ENCODE measurements around the gene HHATL.

HHATL gene

DNA sequence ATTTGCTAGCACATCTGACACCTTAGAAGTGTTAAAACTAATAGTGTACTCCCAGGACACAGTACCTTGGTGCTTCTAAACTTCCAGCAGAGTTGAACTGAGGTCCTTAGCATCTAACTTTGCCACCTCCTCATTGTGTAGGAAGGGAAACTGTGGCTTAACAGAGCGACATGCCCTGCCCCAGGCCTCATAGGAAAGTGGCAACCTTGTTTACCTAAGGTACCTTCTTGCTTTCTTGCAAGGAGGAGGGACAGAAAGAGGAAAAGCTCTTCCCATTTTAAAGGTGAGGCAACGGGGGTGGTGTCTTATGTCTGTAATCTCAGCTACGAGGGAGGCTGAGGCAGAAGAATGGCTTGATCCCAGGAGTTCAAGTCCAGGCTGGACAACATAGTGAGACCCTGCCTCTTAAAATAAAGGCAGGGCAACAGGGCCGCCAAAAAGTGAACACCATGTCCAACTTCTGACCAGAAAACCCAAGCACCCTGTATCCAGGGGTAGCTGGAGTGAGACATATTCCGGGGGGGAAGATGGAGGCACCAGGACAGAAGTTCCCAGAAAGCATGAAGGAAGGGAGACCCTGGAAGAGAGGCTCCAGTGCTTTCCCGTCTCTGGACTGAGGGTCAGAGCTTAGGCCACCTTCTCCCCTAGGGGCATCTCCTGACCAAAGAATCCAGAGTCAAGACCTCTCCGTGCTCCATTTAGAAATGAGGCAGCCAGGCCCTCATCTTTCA, 17.8 kb downstream of the HHATL start:
- no peak for DNase-seq (ENCODE audit: low spot score)

DNA sequence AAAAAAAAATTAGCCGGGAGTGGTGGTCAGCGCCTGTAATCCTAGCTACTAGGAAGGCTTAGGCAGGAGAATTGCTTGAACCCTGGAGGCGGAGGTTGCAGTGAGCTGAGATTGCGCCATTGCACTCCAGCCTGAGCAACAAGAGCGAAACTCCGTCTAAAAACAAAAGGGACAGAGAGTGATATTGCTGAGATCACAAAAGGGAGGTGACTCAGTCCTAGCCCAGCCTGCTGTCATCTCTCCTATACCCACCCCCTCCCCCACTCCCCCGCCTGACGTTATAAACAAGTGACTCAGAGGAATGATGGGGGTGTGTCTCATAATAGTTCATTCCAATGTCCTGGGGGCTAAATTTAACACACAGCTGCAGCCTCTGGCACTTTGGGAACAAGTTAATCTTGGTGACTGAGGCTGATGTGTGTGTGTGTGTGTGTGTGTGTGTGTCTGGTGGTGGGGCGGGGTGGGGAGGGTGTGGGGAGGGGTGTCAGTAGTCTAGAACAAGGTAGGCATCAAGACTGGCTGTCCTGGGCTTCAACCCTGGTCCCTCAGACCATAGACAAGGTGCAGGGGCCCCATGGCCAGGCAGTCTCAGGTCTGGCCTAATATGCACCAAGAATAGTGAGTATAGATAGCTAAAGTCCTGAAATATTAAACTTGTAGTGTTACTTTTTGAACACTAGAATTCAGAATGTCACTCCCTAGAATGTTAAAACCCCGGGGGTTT, 18.6 kb downstream of the HHATL start:
- peak; percentile 97 for DNase-seq (ENCODE audit: low spot score)

DNA sequence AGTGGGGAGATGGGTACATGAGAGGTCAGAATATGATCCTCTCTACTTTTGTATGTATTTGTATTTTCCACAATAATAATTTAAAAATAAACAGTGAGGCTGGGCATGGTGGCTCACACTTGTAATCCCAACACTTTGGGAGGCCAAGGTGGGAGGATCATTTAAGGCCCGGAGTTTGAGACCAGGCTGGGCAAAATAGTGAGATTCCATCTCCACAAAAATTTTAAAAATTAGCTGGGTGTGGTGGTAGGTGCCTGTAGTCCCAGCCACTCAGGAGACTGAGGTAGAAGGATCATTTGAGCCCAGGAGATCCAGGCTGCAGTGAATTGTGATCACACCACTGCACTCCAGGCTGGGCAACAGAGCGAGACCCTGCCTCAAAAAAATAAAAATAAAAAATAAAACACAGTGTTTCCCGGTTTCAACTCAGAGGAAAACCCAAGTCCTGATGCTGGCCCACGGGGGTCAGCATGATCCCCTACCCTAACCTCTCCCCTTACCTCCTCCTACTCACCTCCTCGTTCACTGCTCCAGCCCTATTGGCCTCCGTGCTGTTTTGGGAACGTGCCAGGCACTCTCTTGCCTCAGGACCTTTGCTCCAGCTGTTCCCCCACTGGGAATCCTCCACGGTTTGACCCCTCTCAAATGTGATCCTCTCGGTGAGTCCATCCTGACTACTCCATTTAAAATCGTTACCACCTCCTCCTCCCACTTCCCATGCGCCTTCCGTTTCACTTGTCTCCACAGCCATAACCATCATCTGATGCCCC, 20.1 kb downstream of the HHATL start:
- no peak for DNase-seq (ENCODE audit: low spot score)

DNA sequence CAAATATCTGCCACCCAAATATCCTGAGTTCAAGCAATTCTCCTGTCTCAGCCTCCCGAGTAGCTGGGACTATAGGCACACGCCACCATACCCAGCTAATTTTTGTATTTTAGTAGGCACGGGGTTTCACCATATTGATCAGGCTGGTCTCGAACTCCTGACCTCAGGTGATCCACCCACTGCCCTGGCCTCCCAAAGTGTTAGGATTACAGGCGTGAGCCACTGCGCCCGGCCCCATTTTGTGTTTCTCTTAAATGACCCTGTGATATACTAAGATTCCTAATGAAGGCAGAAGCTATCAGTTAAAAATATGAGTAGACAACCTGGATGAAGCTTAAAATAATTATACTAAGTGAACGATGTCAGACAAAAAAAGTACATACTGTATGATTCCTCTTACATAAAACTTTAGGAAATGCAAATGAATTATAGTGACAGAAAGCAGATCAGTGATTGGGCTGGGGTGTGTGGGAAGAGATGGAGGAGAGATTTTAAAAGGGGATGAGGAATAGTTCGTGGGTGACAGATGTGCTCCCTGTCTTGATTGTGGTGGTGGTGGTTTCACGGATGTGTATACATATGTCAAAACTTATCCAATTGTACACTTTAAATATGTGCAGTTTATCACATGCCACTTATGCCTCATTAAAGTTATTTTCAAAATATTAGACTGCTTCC, 21.1 kb downstream of the HHATL start:
- DNase-seq (ENCODE audit: low spot score), result no peak

DNA sequence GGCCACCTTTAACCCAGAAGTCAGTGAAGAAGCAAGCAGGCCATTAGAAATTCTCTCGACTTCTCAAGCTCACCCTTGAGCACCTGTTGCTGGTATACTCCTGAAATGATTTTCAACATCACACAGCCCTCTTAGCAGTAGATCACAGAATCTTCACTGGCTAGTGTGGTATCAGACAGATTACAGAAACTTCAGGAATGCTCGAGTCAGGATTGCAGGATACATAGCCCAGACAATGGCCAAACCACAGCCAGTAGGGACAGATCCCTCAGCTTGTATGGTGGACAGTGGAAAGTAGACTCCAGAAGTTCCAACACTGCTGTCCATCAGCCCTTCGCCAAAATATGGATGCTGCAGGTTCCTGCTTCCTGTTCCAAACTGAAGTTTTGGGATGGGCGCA, 21.8 kb downstream of the HHATL start:
- DNase-seq (ENCODE audit: low spot score), result no peak

DNA sequence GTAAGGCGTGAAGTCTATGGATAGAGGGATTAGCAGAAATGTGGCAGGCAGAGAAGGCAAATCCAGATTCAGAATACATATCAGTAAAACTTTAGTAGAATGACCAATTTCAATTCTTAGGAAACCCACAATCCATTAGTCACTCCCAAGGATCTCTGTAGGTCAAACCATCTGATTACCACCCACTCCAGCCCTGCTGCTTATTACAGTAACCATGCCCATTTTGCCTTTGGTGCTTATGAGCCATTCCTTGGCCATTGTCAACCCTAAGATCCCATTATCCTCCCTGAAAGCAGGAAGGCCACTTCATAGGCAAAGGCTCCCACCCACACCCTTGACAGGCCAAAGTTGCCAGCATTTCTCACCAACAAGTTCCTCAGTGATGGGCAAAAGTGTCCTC, 22.3 kb downstream of the HHATL start:
- no peak for DNase-seq (ENCODE audit: low spot score)

DNA sequence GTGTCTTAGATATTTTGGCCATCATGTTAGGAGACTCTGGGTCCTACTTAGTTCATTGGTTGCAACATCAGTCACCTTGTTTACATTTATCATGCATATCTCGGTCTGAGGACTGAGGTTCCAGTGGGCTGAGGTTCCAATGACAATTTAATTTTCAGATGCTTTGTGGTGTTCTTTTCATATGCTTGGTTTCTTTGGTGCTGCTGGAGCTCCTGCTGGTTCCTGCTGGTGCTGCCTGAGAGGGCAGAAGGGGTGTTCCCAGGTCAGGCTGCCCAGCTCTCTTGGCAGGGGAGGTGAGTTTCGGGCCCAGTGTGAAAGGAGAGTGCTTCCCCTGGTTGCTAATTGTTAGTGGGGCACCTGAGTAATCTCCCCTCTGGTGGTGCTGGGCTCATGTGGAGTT, 24.2 kb downstream of the HHATL start:
- no peak for DNase-seq (ENCODE audit: low spot score)

DNA sequence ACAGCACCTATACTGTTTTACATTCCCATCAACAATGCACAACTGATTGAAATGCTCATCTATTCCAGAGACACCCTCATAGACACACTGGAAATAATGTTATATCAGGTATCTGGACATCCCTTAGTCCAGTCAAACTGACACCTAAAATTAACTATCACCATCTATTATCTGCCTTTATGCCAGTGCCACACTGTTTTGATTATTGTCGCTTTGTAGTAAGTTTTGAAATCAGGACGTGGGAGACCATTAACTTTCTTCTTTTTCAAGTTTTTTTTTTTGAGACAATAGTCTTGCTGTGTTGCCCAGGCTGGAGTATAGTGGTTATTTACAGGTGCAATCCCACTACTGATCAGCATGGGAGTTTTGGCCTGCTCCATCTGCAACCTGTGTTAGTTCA, 26.7 kb downstream of the HHATL start:
- DNase-seq (ENCODE audit: low spot score), result no peak

DNA sequence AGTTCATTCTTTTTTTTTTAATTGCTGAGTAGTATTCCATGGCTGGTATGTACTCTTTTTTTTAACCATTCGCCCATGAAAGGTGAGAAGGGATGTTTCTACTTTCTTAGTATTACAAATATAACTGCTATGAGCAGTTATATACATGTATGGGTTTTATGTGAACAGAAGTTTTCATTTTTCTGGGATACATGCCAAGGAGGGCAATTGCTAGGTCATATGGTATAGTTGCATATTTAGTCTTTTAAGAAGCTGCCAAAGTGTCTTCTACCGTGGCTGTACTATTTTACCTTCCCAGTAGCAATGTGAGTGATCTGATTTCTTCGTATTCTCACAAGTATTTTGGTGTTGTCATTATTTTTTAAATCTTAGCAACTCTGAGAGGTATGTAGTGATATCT, 28.5 kb downstream of the HHATL start:
- DNase-seq (ENCODE audit: low spot score), result no peak

DNA sequence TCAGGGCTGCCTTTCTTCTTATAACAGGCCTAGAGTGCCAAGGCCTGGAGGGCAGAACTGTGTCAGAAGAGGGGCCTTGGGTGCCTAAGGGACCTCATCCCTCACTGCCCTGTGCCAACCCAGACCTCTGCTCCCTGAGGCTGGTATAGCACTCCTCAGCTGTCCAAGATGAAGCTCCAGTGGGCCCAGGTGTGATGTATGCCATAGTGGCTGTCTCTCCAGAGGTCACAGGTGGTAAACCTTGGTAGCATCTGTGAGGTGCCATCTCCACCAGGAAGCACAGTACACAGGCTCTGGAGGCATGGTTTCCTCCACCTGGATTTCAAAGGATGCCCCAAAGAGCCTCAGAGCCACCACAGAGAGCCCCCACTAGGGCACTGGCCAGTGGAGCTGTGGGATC, 29.5 kb downstream of the HHATL start:
- no peak for DNase-seq (ENCODE audit: low spot score)

DNA sequence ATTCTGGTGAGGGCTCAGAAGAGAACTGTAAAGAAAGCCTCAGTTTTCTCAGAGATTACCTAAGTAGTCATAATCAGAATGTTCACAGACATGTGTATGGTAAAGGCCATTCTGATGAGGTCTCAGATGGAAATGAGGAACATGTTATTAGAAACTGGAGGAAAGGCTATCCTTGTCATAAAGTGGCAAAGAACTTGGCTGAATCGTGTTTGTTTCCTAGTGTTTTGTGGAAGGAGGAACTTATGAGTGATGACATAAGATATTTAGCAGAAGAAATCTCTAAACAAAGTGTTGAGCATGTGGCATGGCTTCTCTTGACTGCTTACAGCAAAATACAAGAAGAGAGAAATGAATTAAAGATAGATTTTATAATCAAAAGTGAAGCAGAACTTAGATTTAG, 30.1 kb downstream of the HHATL start:
- no peak for DNase-seq (ENCODE audit: low spot score)

DNA sequence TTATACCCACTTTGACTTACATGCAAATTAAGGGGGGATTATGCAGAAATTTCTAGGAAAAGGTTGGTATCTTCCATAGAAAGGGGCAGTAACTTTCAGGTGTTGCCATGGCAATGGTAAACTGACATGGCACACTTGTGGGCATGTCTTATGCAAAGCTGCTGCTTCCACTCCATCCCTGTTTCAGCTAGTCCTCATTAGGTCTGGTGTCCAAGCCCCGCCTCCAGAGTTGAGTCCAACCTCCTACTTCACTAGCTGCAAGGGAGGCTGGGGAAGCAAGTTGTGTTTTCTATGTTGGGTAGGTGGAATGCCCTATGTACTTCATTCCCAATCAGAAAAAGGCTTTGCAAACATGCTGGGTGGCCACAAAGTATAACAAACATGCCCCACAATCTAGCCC, 31.9 kb downstream of the HHATL start:
- DNase-seq (ENCODE audit: low spot score), result no peak

DNA sequence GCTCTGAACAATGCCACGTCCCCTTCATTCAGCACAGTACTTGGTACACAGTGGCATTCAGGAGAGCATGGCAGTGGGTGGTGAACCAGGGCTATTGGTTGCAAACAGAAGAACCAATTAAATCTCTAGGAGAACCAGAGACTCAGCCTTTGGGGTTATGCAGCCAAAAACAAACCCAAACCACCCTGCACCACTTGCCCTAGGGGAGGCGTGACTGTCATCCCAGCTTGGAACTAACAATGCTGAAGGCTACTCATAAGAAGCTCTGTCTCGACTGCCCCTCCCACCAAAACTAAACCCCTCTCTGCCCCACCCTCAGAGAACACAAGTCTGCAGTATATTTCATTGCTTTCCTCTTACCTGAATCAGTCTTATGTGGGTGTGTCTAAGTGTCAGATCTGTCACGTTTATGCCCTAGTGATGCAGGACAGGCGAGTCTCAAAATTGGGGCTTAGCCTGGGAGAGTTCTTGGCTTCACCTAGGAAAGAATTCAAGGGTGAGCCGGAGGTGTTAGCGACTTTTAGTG, 32.5 kb downstream of the HHATL start:
- no peak for DNase-seq (ENCODE audit: low spot score)

DNA sequence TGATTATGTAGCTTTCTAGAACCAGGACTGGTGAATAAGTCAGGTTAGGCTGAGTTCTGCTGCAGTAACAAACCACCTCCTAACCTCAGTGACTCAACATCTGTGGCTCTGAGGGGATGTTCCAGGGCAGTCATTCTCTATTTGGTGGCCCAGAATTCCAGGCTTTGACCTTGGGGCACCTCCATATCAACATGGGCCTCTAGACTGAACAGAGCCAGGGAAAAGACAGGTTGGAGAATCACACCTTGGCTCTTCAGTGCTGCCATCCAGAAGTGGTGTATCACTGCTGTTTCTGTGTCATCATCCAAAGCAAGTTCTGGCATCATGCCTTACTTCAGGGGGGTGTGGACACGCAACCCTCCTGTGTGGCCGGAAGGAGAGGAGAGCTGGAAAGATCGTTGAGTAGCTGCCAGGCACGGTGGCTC, 33.8 kb downstream of the HHATL start:
- DNase-seq (ENCODE audit: low spot score), result peak; percentile 20

DNA sequence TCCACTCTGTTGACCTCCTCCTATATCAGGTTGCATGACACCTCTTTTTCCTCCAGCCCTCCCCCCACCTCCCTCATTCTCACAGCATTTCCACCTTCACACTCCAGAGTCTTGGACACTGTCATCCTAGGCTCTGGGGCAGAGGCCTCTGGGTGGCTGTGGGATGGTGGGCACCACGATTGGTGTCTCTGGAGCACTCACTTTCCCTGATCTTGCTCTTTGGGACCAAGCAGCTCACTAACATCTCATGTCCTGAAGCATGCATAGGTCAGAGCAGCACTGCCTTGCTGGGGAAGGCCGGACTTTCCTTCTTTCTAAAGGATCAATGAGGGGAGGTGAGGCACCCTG, 34.2 kb downstream of the HHATL start:
- DNase-seq (ENCODE audit: low spot score), result no peak

DNA sequence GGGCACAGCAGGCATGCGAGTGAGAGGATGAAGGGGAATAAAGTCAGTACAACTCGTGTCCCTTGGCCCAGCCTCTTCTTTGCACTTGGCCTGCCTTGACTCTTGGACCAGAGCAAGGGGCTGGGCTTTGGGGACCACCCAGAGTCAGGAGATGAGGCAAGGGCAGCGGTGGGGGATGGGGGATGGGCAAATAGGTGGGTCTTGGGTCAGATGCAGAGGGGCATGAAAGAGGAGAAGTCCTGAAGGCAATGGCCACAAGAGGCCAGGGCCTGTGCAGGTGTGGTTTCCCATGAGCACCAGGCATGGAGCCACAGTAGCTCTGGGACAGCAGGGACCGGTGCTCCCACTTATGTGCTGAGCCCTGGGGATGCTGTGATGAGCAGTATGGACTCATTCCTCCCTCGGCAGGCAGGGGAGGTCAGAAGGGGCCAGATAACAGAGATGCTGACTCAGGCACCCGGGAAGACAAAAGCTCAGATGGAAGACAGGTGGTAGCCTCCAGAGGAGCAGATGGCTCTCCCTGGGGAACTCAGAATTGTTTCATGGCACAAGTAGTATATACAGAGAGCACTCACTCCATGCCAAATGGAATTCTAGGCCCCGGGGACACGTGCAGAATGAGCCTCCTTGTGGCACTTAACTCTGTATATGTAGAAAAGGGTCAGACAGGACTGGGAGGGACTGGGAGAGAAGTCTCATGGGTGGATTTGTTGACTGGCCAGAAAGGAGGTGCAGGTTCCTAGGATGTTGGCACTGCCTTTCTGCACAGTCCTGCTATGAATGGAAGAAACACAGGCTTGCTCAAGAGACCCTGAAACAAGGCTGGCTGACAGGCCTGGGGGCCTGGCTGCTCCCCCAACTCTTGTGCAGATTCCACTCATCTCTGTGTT, 34.8 kb downstream of the HHATL start:
- peak; percentile 12 for DNase-seq (ENCODE audit: low spot score)

DNA sequence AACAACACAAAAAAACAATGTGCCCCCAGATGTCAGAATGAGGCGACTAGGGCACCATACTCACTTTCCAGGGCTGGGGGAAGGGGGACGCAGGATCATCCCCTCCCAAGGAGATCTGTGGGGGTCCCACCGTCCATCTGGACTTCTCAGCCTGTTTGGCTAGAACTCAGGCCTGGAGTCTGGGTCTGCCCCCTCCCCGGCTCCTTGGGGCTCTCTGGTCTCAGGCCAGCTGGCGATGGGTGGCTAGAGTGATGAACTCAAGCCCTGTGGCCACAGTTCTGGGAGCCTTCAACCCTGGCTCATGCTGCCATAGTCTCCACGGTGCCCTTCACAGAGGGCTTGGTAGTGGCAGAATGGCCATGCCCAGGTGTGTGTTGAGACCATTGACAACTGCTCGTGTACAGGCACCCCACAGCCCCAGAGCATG, 35.5 kb downstream of the HHATL start:
- peak; percentile 12 for DNase-seq (ENCODE audit: low spot score)

DNA sequence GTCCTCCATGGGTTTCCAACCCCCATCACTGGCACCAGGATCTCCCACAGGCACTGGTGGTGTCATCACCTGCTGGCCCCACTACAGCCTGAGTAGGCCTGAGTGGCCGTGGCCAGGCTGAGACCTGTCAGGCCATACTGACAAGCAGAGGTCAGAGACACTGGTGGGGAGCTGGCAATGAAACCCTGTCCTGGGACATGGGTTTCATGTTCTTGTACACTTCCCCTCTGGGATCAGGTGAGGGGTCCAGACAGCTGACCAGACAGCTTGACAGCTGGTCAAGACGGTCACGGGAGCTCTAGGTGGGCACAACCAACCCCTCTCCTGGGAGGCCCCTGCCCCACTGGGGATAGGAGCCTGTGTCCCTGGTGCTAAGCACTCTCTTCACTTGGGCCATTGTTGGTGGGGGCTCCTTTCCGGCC, 36.0 kb downstream of the HHATL start:
- no peak for DNase-seq (ENCODE audit: low spot score)

DNA sequence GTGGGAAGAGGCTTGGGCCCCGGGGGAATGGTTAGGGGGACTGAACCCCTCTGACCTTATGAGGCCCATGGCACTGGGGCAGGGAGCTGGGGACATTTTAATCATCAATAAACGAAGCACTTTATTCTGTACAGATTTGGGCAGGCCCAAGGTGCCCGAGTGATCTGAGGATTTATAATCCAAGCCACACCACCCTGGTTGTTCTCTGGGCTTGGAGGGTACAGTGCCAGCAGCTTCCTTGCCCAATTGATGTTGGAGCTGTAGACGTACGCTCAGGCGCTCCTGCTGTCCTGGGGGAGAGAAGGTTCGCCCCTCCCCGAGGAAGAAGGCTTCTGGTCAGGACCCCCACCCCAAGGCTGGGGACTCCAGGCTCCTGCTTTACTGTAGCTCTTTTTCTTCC, 36.6 kb downstream of the HHATL start:
- no peak for DNase-seq (ENCODE audit: low spot score)

DNA sequence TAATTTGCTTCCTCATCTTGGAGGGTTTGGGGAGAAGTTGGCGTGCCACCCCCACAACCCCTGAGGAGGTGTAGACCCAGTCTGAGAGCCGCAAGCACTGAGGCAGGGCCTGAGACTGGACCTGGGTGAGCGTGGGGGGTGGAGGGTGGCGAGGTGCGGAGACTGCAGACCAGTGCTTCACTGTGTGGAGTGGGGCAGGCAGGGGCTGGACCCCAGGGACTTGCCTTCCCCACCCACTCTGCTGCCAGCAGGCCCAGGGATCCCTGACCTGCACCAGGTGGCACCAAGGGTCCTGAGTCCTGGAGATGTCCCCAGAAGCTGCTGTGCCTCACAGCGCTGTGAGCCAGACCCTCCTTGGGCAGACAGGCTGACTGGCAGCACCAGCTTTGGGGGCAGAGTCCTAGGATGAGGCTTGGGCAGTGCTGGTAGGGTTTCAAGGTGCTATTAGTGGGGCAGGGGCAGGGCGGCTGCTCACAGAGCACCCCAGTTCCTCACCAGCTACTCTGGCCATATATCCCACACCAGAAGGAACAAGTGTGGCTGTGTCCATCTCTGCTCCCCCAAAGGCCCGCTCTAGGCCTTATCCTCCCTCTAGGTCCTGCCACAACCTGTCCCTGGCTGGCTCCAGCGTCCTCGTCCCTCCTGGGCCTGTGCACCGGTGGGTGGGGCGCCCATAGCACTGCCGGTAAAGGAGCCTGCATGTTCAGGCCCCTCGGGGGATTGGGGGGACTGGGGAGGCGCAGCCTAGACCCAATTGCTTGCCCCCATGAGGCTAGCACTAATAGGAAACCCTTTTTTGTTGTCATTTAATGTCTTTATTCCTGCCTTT, 37.3 kb downstream of the HHATL start:
- DNase-seq (ENCODE audit: low spot score), result peak; percentile 13
